HepG2 (cell line): ENCODE data around the gene IL1RL2. TPM values are rescaled to one million over a fixed set of nuclear protein-coding genes. Genes with fewer than 3 reads are reported as not detected.

Experiments used
- FOXJ3 ChIP-seq: sonication (generic); formaldehyde crosslinking; IDR thresholded peaks from 2 replicates; pipeline ENCODE4 v1.4.0; 2020; ENCODE audit warnings: missing genetic modification reagents, mild to moderate bottlenecking, borderline replicate concordance
- KLF12 ChIP-seq: sonication (generic); formaldehyde crosslinking; IDR thresholded peaks from 2 replicates; pipeline ENCODE4 v1.4.0; 2020; ENCODE audit warnings: missing genetic modification reagents, borderline replicate concordance
- MIER2 ChIP-seq: IDR thresholded peaks from 2 replicates; pipeline ENCODE4 v1.6.1; 2016; ENCODE audit warnings: missing biosample characterization, missing genetic modification reagents
- MTA1 ChIP-seq: sonication (generic); formaldehyde crosslinking; IDR thresholded peaks from 2 replicates; pipeline ENCODE4 v1.4.0; 2020; ENCODE audit warnings: missing genetic modification reagents, mild to moderate bottlenecking, borderline replicate concordance
- MTERF4 ChIP-seq: sonication (generic); formaldehyde crosslinking; IDR thresholded peaks from 2 replicates; pipeline ENCODE4 v1.8.0; 2023; ENCODE audit warnings: mild to moderate bottlenecking, missing genetic modification reagents
- SIN3A ChIP-seq: IDR thresholded peaks from 2 replicates; pipeline ENCODE4 v1.6.1; 2011; ENCODE audit warnings: low read depth, mild to moderate bottlenecking, control low read depth, low read length, borderline replicate concordance
- SIX1 ChIP-seq: sonication (generic); formaldehyde crosslinking; IDR thresholded peaks from 2 replicates; pipeline ENCODE4 v1.4.0; 2020; ENCODE audit warnings: missing genetic modification reagents, borderline replicate concordance
- SNAPC2 ChIP-seq: sonication (generic); formaldehyde crosslinking; IDR thresholded peaks from 2 replicates; pipeline ENCODE4 v1.8.1; 2022; ENCODE audit warnings: mild to moderate bottlenecking, missing genetic modification reagents
- TEF ChIP-seq: sonication (generic); formaldehyde crosslinking; IDR thresholded peaks from 2 replicates; pipeline ENCODE4 v1.5.0; 2020; ENCODE audit warnings: missing genetic modification reagents
- UBTF ChIP-seq: sonication (generic); formaldehyde crosslinking; IDR thresholded peaks from 2 replicates; pipeline ENCODE4 v1.4.0; 2020; ENCODE audit warnings: mild to moderate bottlenecking, missing genetic modification reagents
- ZBTB34 ChIP-seq: sonication (generic); formaldehyde crosslinking; IDR thresholded peaks from 2 replicates; pipeline ENCODE4 v1.8.0; 2022; ENCODE audit warnings: mild to moderate bottlenecking, missing genetic modification reagents
- ZGPAT ChIP-seq: IDR thresholded peaks from 2 replicates; pipeline ENCODE4 v1.6.1; 2016; ENCODE audit warnings: mild to moderate bottlenecking
- ZNF331 ChIP-seq: sonication (generic); formaldehyde crosslinking; IDR thresholded peaks from 2 replicates; pipeline ENCODE4 v1.4.0; 2020; ENCODE audit warnings: missing genetic modification reagents
- ZNF33A ChIP-seq: sonication (generic); formaldehyde crosslinking; IDR thresholded peaks from 2 replicates; pipeline ENCODE4 v1.5.1; 2020; ENCODE audit warnings: missing genetic modification reagents, mild to moderate bottlenecking, moderate library complexity, borderline replicate concordance
- ZNF367 ChIP-seq: sonication (generic); formaldehyde crosslinking; IDR thresholded peaks from 2 replicates; pipeline ENCODE4 v1.4.0; 2020; ENCODE audit warnings: missing genetic modification reagents, borderline replicate concordance
- ZNF460 ChIP-seq: sonication (generic); formaldehyde crosslinking; IDR thresholded peaks from 2 replicates; pipeline ENCODE4 v1.5.1; 2020; ENCODE audit warnings: missing genetic modification reagents, mild to moderate bottlenecking, borderline replicate concordance
- ZNF660 ChIP-seq: sonication (generic); formaldehyde crosslinking; IDR thresholded peaks from 2 replicates; pipeline ENCODE4 v1.5.1; 2020; ENCODE audit warnings: mild to moderate bottlenecking, low read depth, missing genetic modification reagents, borderline replicate concordance
- ZNF674 ChIP-seq: sonication (generic); formaldehyde crosslinking; IDR thresholded peaks from 2 replicates; pipeline ENCODE4 v1.5.0; 2020; ENCODE audit warnings: low read depth, mild to moderate bottlenecking, missing genetic modification reagents
- ZNF691 ChIP-seq: sonication (generic); formaldehyde crosslinking; IDR thresholded peaks from 2 replicates; pipeline ENCODE4 v1.4.0; 2020; ENCODE audit warnings: missing genetic modification reagents, low read depth, mild to moderate bottlenecking, borderline replicate concordance
- ZSCAN21 ChIP-seq: sonication (generic); formaldehyde crosslinking; IDR thresholded peaks from 2 replicates; pipeline ENCODE4 v1.8.0; 2022; ENCODE audit warnings: mild to moderate bottlenecking, missing genetic modification reagents, moderate library complexity, borderline replicate concordance
- polyA plus RNA-seq, 8 experiments: library from polyadenylated mRNA; depleted of rRNA in 3 of 8; stranded (reverse) in 7 of 8; unstranded in 1 of 8; fragments of >200 nt; fragmentation: Illumina TruSeq in 4 of 8; extraction: Trizol in 4 of 8; gene quantifications; 2 replicates each; pipeline versions ENCODE4 v1.2.1 to v1.2.3, GENCODE V29; 2011 to 2016; ENCODE audit warnings: low read depth in 4 of 8, missing spikeins in 1 of 8, mixed read lengths in 1 of 8; ENCODE audit not compliant: insufficient read depth in 1 of 8
- total RNA-seq, 5 experiments: library from RNA; depleted of rRNA; stranded (reverse); fragments of >200 nt; fragmentation: Illumina TruSeq; extraction: Trizol; gene quantifications; 2 replicates each; pipeline ENCODE4 v1.2.3, GENCODE V29; 2016; ENCODE audit warnings: low read depth in 1 of 5

The IL1RL2 gene
- total and polyA plus RNA-seq, 2 of the 13 experiments (the other 11 are each of a cell fraction or from before 2014, with no cell fraction given), result 0.03 TPM; not detected in 1

- no peak for TF ChIP-seq MTERF4 (CRISPR knock-in tag)
- 0 out of 2 replicates have a peak, but pooled peaks have one; percentile 35 for TF ChIP-seq MTA1 (CRISPR knock-in tag)
- 0 out of 2 replicates have a peak, but pooled peaks have one; percentile 24 for TF ChIP-seq ZNF691
- TF ChIP-seq ZNF33A (CRISPR knock-in tag), result no peak
- TF ChIP-seq SIN3A, result no peak
- TF ChIP-seq TEF, result no peak
- no peak for TF ChIP-seq SNAPC2 (CRISPR knock-in tag)
- no peak for TF ChIP-seq ZNF660 (CRISPR knock-in tag)
- TF ChIP-seq FOXJ3 (CRISPR knock-in tag), result no peak
- TF ChIP-seq SIX1 (CRISPR knock-in tag), result no peak
- peak; percentile 30; the same call in 1 of the 2 replicates for TF ChIP-seq ZNF331 (CRISPR knock-in tag)
- TF ChIP-seq MIER2 (CRISPR knock-in tag), result no peak
- TF ChIP-seq UBTF (CRISPR knock-in tag), result peak; percentile 66; the same call in 1 of the 2 replicates
- no peak; the same call in 1 of the 2 replicates for TF ChIP-seq ZNF460 (CRISPR knock-in tag)
- no peak for TF ChIP-seq ZBTB34 (CRISPR knock-in tag)
- 0 out of 2 replicates have a peak, but pooled peaks have one; percentile 26 for TF ChIP-seq ZSCAN21
- TF ChIP-seq ZNF674, result no peak
- 0 out of 2 replicates have a peak, but pooled peaks have one; percentile 34 for TF ChIP-seq ZNF367
- TF ChIP-seq KLF12 (CRISPR knock-in tag), result no peak
- peak; percentile 55 for TF ChIP-seq ZGPAT
Observed at GRCh38 chr2:102251042-102251848, 64.4 kb downstream of the IL1RL2 start (continued).
